Stimulated activated CD4-positive, alpha-beta T cell treated with anti-CD3 and anti-CD28 coated beads, TNF-alpha, amount 100 ng/mL, for 1 hour (primary cell): ENCODE results near the gene NBAS.
"Not testable (repeated sequence)": the region's sequence is repeated elsewhere in the genome, so short reads cannot be mapped to it uniquely, and the experiment has no call there.

Source experiments
- DNase-seq, 3 donors: peaks; one replicate each; pipeline ENCODE4 v3.0.0-alpha.2; 2020; ENCODE audit warnings: low read depth in 3 of 3, low spot score in 1 of 3

Gene NBAS

GRCh38 chr2:15321481-15321880 is 239.7 kb downstream of the NBAS start:
- not testable (repeated sequence) for DNase-seq

GRCh38 chr2:15316370-15316814 is 244.7 kb downstream of the NBAS start:
- no peak for DNase-seq

- no peak for DNase-seq
Observed at GRCh38 chr2:15315411-15315810, 245.7 kb downstream of the NBAS start.

GRCh38 chr2:15313657-15314056 is 247.5 kb downstream of the NBAS start:
- no peak for DNase-seq

- no peak for DNase-seq
Observed at GRCh38 chr2:15311926-15312325, 249.2 kb downstream of the NBAS start.

- no peak for DNase-seq
Observed at GRCh38 chr2:15311201-15311907, 249.8 kb downstream of the NBAS start.

- DNase-seq, result no peak
Observed at GRCh38 chr2:15307526-15307925, 253.6 kb downstream of the NBAS start.

- no peak for DNase-seq
Observed at GRCh38 chr2:15306706-15307105, 254.4 kb downstream of the NBAS start.

- DNase-seq, result no peak
Observed at GRCh38 chr2:15303874-15304273, 257.3 kb downstream of the NBAS start.

GRCh38 chr2:15302154-15302553 is 259.0 kb downstream of the NBAS start:
- no peak for DNase-seq

- DNase-seq, result no peak
Observed at GRCh38 chr2:15300624-15301573, 260.2 kb downstream of the NBAS start.

- DNase-seq, result no peak
Observed at GRCh38 chr2:15299904-15300520, 261.1 kb downstream of the NBAS start.

GRCh38 chr2:15298770-15299169 is 262.4 kb downstream of the NBAS start:
- DNase-seq, result no peak

- DNase-seq, result no peak
Observed at GRCh38 chr2:15293262-15293937, 267.7 kb downstream of the NBAS start.

- no peak for DNase-seq
Observed at GRCh38 chr2:15287447-15288184, 273.5 kb downstream of the NBAS start.

- no peak for DNase-seq
Observed at GRCh38 chr2:15284614-15285013, 276.5 kb downstream of the NBAS start.

GRCh38 chr2:15281681-15282080 is 279.5 kb downstream of the NBAS start:
- no peak for DNase-seq

GRCh38 chr2:15279201-15279876 is 281.8 kb downstream of the NBAS start:
- DNase-seq, result no peak

- DNase-seq, result no peak
Observed at GRCh38 chr2:15278296-15278695, 282.8 kb downstream of the NBAS start.

- DNase-seq, result no peak
Observed at GRCh38 chr2:15275346-15275745, 285.8 kb downstream of the NBAS start.
